ENCODE measurements around the gene RGS19. TPM values are rescaled to one million over a fixed set of nuclear protein-coding genes. Genes with fewer than 3 reads are reported as not detected.
A peak's percentile ranks its signal among the peaks of the same experiment; 100 is the strongest.

RGS19 gene
- total and polyA plus RNA-seq, 3 donors from 2014 or later, result 4.4 to 10.4 (median 7.3) TPM

- TF ChIP-seq, protein P1, sequence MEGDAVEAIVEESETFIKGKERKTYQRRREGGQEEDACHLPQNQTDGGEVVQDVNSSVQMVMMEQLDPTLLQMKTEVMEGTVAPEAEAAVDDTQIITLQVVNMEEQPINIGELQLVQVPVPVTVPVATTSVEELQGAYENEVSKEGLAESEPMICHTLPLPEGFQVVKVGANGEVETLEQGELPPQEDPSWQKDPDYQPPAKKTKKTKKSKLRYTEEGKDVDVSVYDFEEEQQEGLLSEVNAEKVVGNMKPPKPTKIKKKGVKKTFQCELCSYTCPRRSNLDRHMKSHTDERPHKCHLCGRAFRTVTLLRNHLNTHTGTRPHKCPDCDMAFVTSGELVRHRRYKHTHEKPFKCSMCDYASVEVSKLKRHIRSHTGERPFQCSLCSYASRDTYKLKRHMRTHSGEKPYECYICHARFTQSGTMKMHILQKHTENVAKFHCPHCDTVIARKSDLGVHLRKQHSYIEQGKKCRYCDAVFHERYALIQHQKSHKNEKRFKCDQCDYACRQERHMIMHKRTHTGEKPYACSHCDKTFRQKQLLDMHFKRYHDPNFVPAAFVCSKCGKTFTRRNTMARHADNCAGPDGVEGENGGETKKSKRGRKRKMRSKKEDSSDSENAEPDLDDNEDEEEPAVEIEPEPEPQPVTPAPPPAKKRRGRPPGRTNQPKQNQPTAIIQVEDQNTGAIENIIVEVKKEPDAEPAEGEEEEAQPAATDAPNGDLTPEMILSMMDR (IDR thresholded peaks at IDR 0.05), result peak in 1 of 3 experiments; percentile 12
- TF ChIP-seq POLR2A (IDR thresholded peaks at IDR 0.05), result no peak
- peak within 1 kb of the TSS; percentile 65 to 85 for H3K27ac ChIP-seq
- peaks cover 20% of the 10 kb centered on the region for H3K4me1 ChIP-seq
- peak; percentile 99 for DNase-seq
- H3K36me3 ChIP-seq (ENCODE audit: low read depth, missing control alignments), result no peaks in the 10 kb centered on the region
- intact Hi-C loops (cut with DNase I; ENCODE audit: low total_unique reads), result no loop called here
- peak within 1 kb of the TSS; percentile 86 to 91 for H3K4me3 ChIP-seq
- H3K9me3 ChIP-seq, result no peaks in the 10 kb centered on the region
- H3K27me3 ChIP-seq, result no peaks in the 10 kb centered on the region
- 1% methylated on average over 76 of the region's 85 CpGs; no CpG with 5 or more reads in 1 of the 2 donors for WGBS, 2 donors
Observed at GRCh38 chr20:64062596-64063388, 16.5 kb downstream of the RGS19 start, which contains the start of gene TCEA2. TCEA2 (plus strand) TSS chr20:64063198; CDS start chr20:64063313, 115 bp downstream.

DNA sequence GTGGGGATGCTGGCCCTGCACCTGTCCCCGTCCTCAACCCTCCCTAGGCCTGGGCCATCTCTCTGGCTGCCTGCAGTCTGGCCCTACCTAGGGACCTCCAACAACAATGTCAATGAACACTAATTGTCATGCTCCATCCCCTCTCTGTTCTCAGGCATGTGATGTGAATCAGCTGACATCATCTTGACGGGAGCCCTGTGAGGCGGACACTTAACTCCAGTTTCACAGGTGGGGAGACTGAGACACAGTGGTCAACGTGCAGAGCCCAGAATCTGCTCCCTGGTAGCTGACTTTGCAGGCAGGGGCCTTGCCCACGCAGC, 17.1 kb downstream of the RGS19 start:
- H3K27ac ChIP-seq, result peak overlapping the region; percentile 65 to 85
- no peaks in the 10 kb centered on the region for H3K36me3 ChIP-seq (ENCODE audit: low read depth, missing control alignments)
- no peak for DNase-seq
- peak overlapping the region; percentile 86 to 91 for H3K4me3 ChIP-seq
- intact Hi-C loops (cut with DNase I; ENCODE audit: low total_unique reads), result no loop called here
- H3K4me1 ChIP-seq, result peaks cover 20% of the 10 kb centered on the region
- H3K27me3 ChIP-seq, result no peaks in the 10 kb centered on the region
- TF ChIP-seq, protein P1 (IDR thresholded peaks at IDR 0.05), result no peak
- no peak for TF ChIP-seq POLR2A (IDR thresholded peaks at IDR 0.05)
- WGBS, 2 donors, result 30 to 38% methylated on average over 2 to 4 of the region's 5 CpGs
- no peaks in the 10 kb centered on the region for H3K9me3 ChIP-seq

GRCh38 chr20:64058536-64058935, 20.8 kb downstream of the RGS19 start:
- Histone ChIP-seq H3K4me3 (no peak overlapping the region), H3K9me3 (no peaks in the 10 kb centered on the region), H3K36me3 (ENCODE audit: low read depth, missing control alignments) (no peaks in the 10 kb centered on the region), H3K27ac (no peak overlapping the region), H3K4me1 (peaks cover 12% of the 10 kb centered on the region), H3K27me3 (no peaks in the 10 kb centered on the region)
- intact Hi-C loops (cut with DNase I; ENCODE audit: low total_unique reads), result no loop called here
- no peak for DNase-seq
- no peak for TF ChIP-seq POLR2A (IDR thresholded peaks at IDR 0.05)
- TF ChIP-seq, protein P1 (IDR thresholded peaks at IDR 0.05), result no peak
- 79 to 84% methylated on average over 10 to 12 of the region's 12 CpGs for WGBS, 2 donors

GRCh38 chr20:64057628-64058498, 21.5 kb downstream of the RGS19 start:
- intact Hi-C loops (cut with DNase I; ENCODE audit: low total_unique reads), result no loop called here
- H3K4me3 ChIP-seq, result no peak overlapping the region

More at GRCh38 chr20:64057628-64058498, 21.5 kb downstream of the RGS19 start:
- Histone ChIP-seq H3K27ac (no peak overlapping the region), H3K27me3 (no peaks in the 10 kb centered on the region), H3K9me3 (no peaks in the 10 kb centered on the region), H3K4me1 (peaks cover 12% of the 10 kb centered on the region), H3K36me3 (ENCODE audit: low read depth, missing control alignments) (no peaks in the 10 kb centered on the region)
- 53 to 71% methylated on average over 19 to 33 of the region's 33 CpGs for WGBS, 2 donors
- peak; percentile 79 for DNase-seq
- no peak for TF ChIP-seq POLR2A (IDR thresholded peaks at IDR 0.05)
- TF ChIP-seq, protein P1 (IDR thresholded peaks at IDR 0.05), result peak; percentile 50 to 75 (median 67)
